ENCODE data around the gene ENOX1.

The ENOX1 gene

GRCh38 chr13:43676320-43676719 is 110.5 kb downstream of the ENOX1 start:
- TF ChIP-seq CTCF (conservative IDR thresholded peaks at IDR 0.05) = no peak
- no peak overlapping the region for H3K27ac ChIP-seq

GRCh38 chr13:43675577-43675976 is 111.2 kb downstream of the ENOX1 start:
- H3K27ac ChIP-seq = no peak overlapping the region
- no peak for TF ChIP-seq CTCF (conservative IDR thresholded peaks at IDR 0.05)

GRCh38 chr13:43669964-43670363 is 116.8 kb downstream of the ENOX1 start:
- no peak for TF ChIP-seq CTCF (conservative IDR thresholded peaks at IDR 0.05)
- H3K27ac ChIP-seq = no peak overlapping the region

GRCh38 chr13:43669101-43669500 is 117.7 kb downstream of the ENOX1 start:
- no peak for TF ChIP-seq CTCF (conservative IDR thresholded peaks at IDR 0.05)

GRCh38 chr13:43666403-43666802 is 120.4 kb downstream of the ENOX1 start:
- peak overlapping the region; percentile 52 for H3K27ac ChIP-seq
- TF ChIP-seq CTCF (conservative IDR thresholded peaks at IDR 0.05) = no peak

More at GRCh38 chr13:43669101-43669500, 117.7 kb downstream of the ENOX1 start:
- no peak overlapping the region for H3K27ac ChIP-seq

- no peak for TF ChIP-seq CTCF (conservative IDR thresholded peaks at IDR 0.05)
Measured at GRCh38 chr13:43665388-43665787, 121.4 kb downstream of the ENOX1 start.

GRCh38 chr13:43664700-43665191 is 122.0 kb downstream of the ENOX1 start:
- peak overlapping the region; percentile 52 for H3K27ac ChIP-seq
- no peak for TF ChIP-seq CTCF (conservative IDR thresholded peaks at IDR 0.05)

More at GRCh38 chr13:43665388-43665787, 121.4 kb downstream of the ENOX1 start:
- H3K27ac ChIP-seq = peak overlapping the region; percentile 52
